Measurements from ENCODE around the gene AUTS2. TPM values are rescaled to one million over a fixed set of nuclear protein-coding genes. Genes with fewer than 3 reads are reported as not detected.

The AUTS2 gene
- total and polyA plus RNA-seq, 9 of the 15 experiments (the other 6 are each of a cell fraction or from before 2014, with no cell fraction given), result 0.58 TPM; not detected in 8

DNA sequence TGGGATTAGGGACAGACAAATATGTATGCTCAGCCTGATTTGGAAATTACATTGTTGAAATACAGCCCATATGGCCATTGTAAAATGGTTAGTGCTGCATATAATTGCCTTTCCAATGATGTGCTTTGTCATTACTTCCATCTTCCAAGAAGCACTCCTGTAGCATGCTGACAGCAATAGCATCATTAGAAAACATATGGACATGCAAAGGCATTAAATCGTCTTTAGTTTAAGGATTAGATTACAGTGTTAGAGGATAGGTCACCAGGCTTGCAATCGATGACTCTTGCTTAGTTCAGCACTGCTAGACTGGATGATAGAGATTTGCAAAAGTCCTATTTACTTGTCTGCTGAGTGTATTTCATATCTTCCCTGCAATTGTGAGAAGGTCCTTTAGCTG lies 17.4 kb downstream of the AUTS2 start:
- no peaks in the 10 kb centered on the region for H4K20me1 ChIP-seq (replicated peaks; ENCODE audit: control insufficient read depth, insufficient read depth, low read length)
- CTCF ChIA-PET (ENCODE audit: low intra/inter-chr PET ratio), result no interaction called here
- no peak for FAIRE-seq
- H3K4me1 ChIP-seq (replicated peaks in 1 of 2; ENCODE audit: control insufficient read depth in 2 of 2, insufficient read depth in 2 of 2, low read length in 2 of 2), result no peaks in the 10 kb centered on the region
- no peaks in the 10 kb centered on the region for H3K9me3 ChIP-seq (replicated peaks; ENCODE audit: control insufficient read depth, insufficient read depth, low read depth, low read length)
- in situ Hi-C loops (cut with MboI) (no loop called here), intact Hi-C loops (cut with micrococcal nuclease) (no loop called here)
- DNase-seq (ENCODE audit: extremely low read depth in 1 of 4, low spot score in 3 of 4), result no peak
- no peak overlapping the region for H3K4me3 ChIP-seq
- no peak overlapping the region for H3K9ac ChIP-seq (ENCODE audit: insufficient read depth in 1 of 2, low read depth in 2 of 2, low read length in 2 of 2)
- peaks cover 0 to 5% of the 10 kb centered on the region in 2 experiments; a peak in 2 of 5 replicates for H3K27me3 ChIP-seq (ENCODE audit: control insufficient read depth in 2 of 2, insufficient read depth in 2 of 2, low read length in 2 of 2)
- no peak overlapping the region for H2AFZ ChIP-seq (ENCODE audit: low read depth, low read length)
- H3K9me1 ChIP-seq (ENCODE audit: control insufficient read depth, insufficient read depth, low read length), result no peaks in the 10 kb centered on the region
- H3K4me2 ChIP-seq (ENCODE audit: insufficient read depth, low read length), result no peak overlapping the region
- TF ChIP-seq NFE2L1 (tag; IDR thresholded peaks at IDR 0.05; ENCODE audit: borderline replicate concordance, low read depth) (no peak), ESRRB (CRISPR knock-in tag; IDR thresholded peaks at IDR 0.05; ENCODE audit: borderline replicate concordance) (no peak), NR4A1 (CRISPR knock-in tag; IDR thresholded peaks at IDR 0.05) (no peak), NR4A1 (tag; IDR thresholded peaks at IDR 0.05) (no peak), TAF15 (IDR thresholded peaks at IDR 0.05; ENCODE audit: low read depth, low read length) (no peak), HMG20A (CRISPR knock-in tag; conservative IDR thresholded peaks at IDR 0.05) (no peak)
- WGBS (ENCODE audit: insufficient coverage, low coverage, missing lambda C conversion rate), result 3% methylated on average over 2 of the region's 2 CpGs
- no TSS peak for BruUV-seq (replicated peaks)
- POLR2A ChIA-PET, result no interaction called here
- no peaks in the 10 kb centered on the region for H3K79me2 ChIP-seq (ENCODE audit: control insufficient read depth, insufficient read depth, low read length)
- ATAC-seq, result no peak
- no peak overlapping the region for H3K27ac ChIP-seq (ENCODE audit: extremely low read depth, low read depth, low read length)
- H3K36me3 ChIP-seq (ENCODE audit: control insufficient read depth, insufficient read depth, low read length), result no peaks in the 10 kb centered on the region

DNA sequence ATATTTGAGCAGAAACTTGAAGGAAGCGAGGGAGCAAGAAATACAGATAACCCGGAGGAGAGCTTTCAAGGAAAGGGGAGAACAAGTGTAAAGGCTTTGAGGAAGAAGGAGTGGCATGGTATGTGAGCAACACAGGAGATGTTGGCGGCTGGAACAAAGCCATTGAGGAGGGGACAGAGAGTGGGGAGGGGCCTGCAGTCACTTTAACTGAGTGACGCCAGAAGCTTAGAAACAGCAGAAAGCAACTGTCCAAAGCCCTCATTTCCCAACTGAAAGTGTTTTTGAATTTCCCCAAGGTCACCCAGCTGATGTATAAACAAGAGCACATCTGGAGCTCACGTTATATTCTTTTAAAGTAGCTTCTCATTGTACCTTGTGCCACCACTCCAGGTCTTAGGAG lies 19.1 kb downstream of the AUTS2 start:
- Histone ChIP-seq H3K4me1 (replicated peaks in 1 of 2; ENCODE audit: control insufficient read depth in 2 of 2, insufficient read depth in 2 of 2, low read length in 2 of 2) (no peaks in the 10 kb centered on the region), H3K4me2 (ENCODE audit: insufficient read depth, low read length) (no peak overlapping the region), H3K4me3 (no peak overlapping the region), H3K36me3 (ENCODE audit: control insufficient read depth, insufficient read depth, low read length) (no peaks in the 10 kb centered on the region), H3K79me2 (ENCODE audit: control insufficient read depth, insufficient read depth, low read length) (no peaks in the 10 kb centered on the region), H4K20me1 (replicated peaks; ENCODE audit: control insufficient read depth, insufficient read depth, low read length) (no peaks in the 10 kb centered on the region), H3K9me3 (replicated peaks; ENCODE audit: control insufficient read depth, insufficient read depth, low read depth, low read length) (no peaks in the 10 kb centered on the region), H3K27ac (ENCODE audit: extremely low read depth, low read depth, low read length) (no peak overlapping the region), H3K9ac (ENCODE audit: insufficient read depth in 1 of 2, low read depth in 2 of 2, low read length in 2 of 2) (no peak overlapping the region), H3K27me3 (ENCODE audit: control insufficient read depth in 2 of 2, insufficient read depth in 2 of 2, low read length in 2 of 2) (peaks cover 0 to 2% of the 10 kb centered on the region in 2 experiments; a peak in 1 of 5 replicates), H3K9me1 (ENCODE audit: control insufficient read depth, insufficient read depth, low read length) (no peaks in the 10 kb centered on the region), H2AFZ (ENCODE audit: low read depth, low read length) (no peak overlapping the region)
- in situ Hi-C loops (cut with MboI), result no loop called here
- no TSS peak for BruUV-seq (replicated peaks)
- ATAC-seq, result no peak
- 2% methylated on average over 5 of the region's 5 CpGs for whole genome bisulfite sequencing (ENCODE audit: insufficient coverage, low coverage, missing lambda C conversion rate)
- no peak for FAIRE-seq
- DNase-seq (ENCODE audit: extremely low read depth in 1 of 4, low spot score in 3 of 4), result no peak
- ChIA-PET CTCF (ENCODE audit: low intra/inter-chr PET ratio) (no interaction called here), POLR2A (no interaction called here)
- intact Hi-C loops (cut with micrococcal nuclease), result no loop called here
- TF ChIP-seq KLF10 (CRISPR knock-in tag; IDR thresholded peaks at IDR 0.05) (no peak), DNMT1 (IDR thresholded peaks at IDR 0.05) (no peak), YBX1 (IDR thresholded peaks at IDR 0.05) (no peak), NFE2 (IDR thresholded peaks at IDR 0.05; ENCODE audit: low read depth) (no peak), CREB1 (IDR thresholded peaks at IDR 0.05) (no peak), CREB1 (CRISPR knock-in tag; IDR thresholded peaks at IDR 0.05) (no peak), CBX5 (IDR thresholded peaks at IDR 0.05; ENCODE audit: borderline replicate concordance, low read depth) (no peak)
- TF ChIP-seq, protein P1, sequence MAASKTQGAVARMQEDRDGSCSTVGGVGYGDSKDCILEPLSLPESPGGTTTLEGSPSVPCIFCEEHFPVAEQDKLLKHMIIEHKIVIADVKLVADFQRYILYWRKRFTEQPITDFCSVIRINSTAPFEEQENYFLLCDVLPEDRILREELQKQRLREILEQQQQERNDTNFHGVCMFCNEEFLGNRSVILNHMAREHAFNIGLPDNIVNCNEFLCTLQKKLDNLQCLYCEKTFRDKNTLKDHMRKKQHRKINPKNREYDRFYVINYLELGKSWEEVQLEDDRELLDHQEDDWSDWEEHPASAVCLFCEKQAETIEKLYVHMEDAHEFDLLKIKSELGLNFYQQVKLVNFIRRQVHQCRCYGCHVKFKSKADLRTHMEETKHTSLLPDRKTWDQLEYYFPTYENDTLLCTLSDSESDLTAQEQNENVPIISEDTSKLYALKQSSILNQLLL (CRISPR knock-in tag; IDR thresholded peaks at IDR 0.05; ENCODE audit: borderline replicate concordance), result no peak
- TF ChIP-seq, protein P2, sequence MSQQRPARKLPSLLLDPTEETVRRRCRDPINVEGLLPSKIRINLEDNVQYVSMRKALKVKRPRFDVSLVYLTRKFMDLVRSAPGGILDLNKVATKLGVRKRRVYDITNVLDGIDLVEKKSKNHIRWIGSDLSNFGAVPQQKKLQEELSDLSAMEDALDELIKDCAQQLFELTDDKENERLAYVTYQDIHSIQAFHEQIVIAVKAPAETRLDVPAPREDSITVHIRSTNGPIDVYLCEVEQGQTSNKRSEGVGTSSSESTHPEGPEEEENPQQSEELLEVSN (IDR thresholded peaks at IDR 0.05; ENCODE audit: borderline replicate concordance in 1 of 2, extremely low read depth in 1 of 2, insufficient read depth in 1 of 2, insufficient read length in 1 of 2, low read depth in 1 of 2, low read length in 1 of 2, poor library complexity in 1 of 2, severe bottlenecking in 1 of 2), result no peak
